Ascending aorta (tissue), 2 donors: ENCODE measurements around the gene BACE1-AS. TPM values are rescaled to one million over a fixed set of nuclear protein-coding genes. Genes with fewer than 3 reads are reported as not detected.
"Not testable (repeated sequence)": the region's sequence is repeated elsewhere in the genome, so short reads cannot be mapped to it uniquely, and the experiment has no call there.

ENCODE experiments used
- DNase-seq, 2 donors: peaks; one replicate each; pipeline ENCODE4 v3.0.0-alpha.2; 2019; ENCODE audit warnings: low spot score in 2 of 2
- H3K27ac ChIP-seq, 2 donors: fragments of 200-600 bp; sonication (generic); one replicate each; pipeline ENCODE4 v1.5.1; 2016 to 2017; ENCODE audit warnings: mild to moderate bottlenecking in 1 of 2
- H3K27me3 ChIP-seq: fragments of 200-600 bp; sonication (generic); one replicate; pipeline ENCODE4 v1.5.1; 2017
- H3K36me3 ChIP-seq, 2 donors: fragments of 200-600 bp; sonication (generic); one replicate each; pipeline ENCODE4 v1.5.1; 2016
- H3K4me1 ChIP-seq, 2 donors: fragments of 200-600 bp; sonication (generic); one replicate each; pipeline ENCODE4 v1.5.1; 2016 to 2017; ENCODE audit warnings: mild to moderate bottlenecking in 1 of 2
- H3K4me3 ChIP-seq, 2 donors: fragments of 200-600 bp; sonication (generic); one replicate each; pipeline ENCODE4 v1.5.1; 2016 to 2017; ENCODE audit warnings: mild to moderate bottlenecking in 1 of 2
- H3K9me3 ChIP-seq, 2 donors: fragments of 200-600 bp; sonication (generic); one replicate each; pipeline ENCODE4 v1.5.1; 2016
- CTCF ChIP-seq, 3 experiments: fragments of 200-600 bp in 2 of 3; fragments of 450-650 bp in 1 of 3; sonication (generic) in 2 of 3; IDR thresholded peaks; one replicate each; pipeline ENCODE4 v1.5.1; 2016 to 2019; ENCODE audit warnings: antibody characterized with exemption in 3 of 3, mild to moderate bottlenecking in 1 of 3, moderate library complexity in 1 of 3
- intact Hi-C: fragments of 100-400 bp; cut with DNase I; formaldehyde crosslinking; loops from one replicate; pipeline ENCODE4 v1.15.1; 2023
- total RNA-seq: library from RNA; depleted of rRNA; stranded (reverse); fragments of >200 nt; gene quantifications from one replicate; pipeline ENCODE4 v1.1.0, GENCODE V29; 2016

Gene BACE1-AS
- total RNA-seq, 1 donor from 2014 or later: 6.8 TPM

DNA sequence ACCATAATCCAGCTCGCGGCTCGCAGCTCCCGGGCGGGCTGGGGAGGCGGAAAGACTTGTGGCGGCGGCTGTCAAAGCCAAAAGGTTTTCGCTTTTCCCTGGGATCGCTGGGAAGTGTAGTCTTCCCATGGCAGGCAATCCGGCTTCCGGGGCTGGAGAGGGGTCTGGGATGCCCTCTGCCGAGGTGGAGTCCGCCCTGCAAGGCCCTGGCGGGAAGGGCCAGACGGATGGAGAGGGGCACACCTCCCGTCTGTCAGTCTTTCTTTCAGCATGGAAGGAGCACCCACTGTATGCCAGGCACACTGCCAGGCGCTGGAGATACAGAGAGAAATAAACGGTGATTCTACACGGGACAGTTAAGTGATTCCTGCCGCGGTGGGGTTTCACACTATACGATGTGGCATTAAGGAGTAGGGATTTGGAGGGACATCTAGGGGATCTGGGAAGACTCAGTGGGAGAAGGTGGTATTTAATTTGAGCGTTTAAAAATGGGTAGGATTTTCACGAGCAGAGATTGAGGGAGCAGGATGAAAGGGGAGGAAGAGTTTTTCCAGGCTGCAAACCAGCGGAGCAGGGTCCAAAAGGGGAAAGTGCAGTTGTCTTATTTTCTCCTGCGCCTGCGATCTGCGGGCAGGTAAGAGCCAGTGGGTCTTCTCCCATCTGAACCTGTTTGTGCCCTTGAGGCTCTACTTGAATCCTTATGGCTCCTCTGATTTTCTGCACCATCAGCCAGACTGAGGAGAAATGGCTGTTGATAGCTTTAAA lies 25.2 kb downstream of the BACE1-AS start, which contains the start of gene BACE1:
Gene BACE1, minus strand, starts transcription at position 60 of the 765 bp plus-strand sequence. CDS start 461 bp downstream, outside the sequence.
- no peaks in the 10 kb centered on the region for H3K36me3 ChIP-seq
- peak within 1 kb of the TSS; percentile 44 to 51 for H3K27ac ChIP-seq
- no peaks in the 10 kb centered on the region for H3K27me3 ChIP-seq
- peak within 1 kb of the TSS; percentile 80 to 95 for H3K4me3 ChIP-seq
- DNase-seq: peak in 1 of 2 donors; percentile 88
- intact Hi-C loops: loop anchor here (10.0 kb wide), 1 partner anchor 142 kb away; the partner anchor contains the start of gene SIDT2
- H3K4me1 ChIP-seq: peaks cover 6 to 15% of the 10 kb centered on the region in 2 donors
- no peaks in the 10 kb centered on the region for H3K9me3 ChIP-seq
- peak in 2 of 3 experiments; percentile 32 to 56 for TF ChIP-seq CTCF (IDR thresholded peaks at IDR 0.05)

GRCh38 chr11:117318738-117319137 lies 27.6 kb downstream of the BACE1-AS start:
- no peaks in the 10 kb centered on the region for H3K27me3 ChIP-seq
- no peaks in the 10 kb centered on the region for H3K9me3 ChIP-seq
- intact Hi-C loops: loop anchor here (10.0 kb wide), 1 partner anchor 144 kb away; the partner anchor contains the start of gene SIDT2
- no peak overlapping the region for H3K4me3 ChIP-seq
- peak overlapping the region in 1 of 2 donors; percentile 45 for H3K27ac ChIP-seq
- no peak for TF ChIP-seq CTCF (IDR thresholded peaks at IDR 0.05)
- H3K4me1 ChIP-seq: peaks cover 6 to 15% of the 10 kb centered on the region in 2 donors
- H3K36me3 ChIP-seq: no peaks in the 10 kb centered on the region
- no peak for DNase-seq

GRCh38 chr11:117319214-117319840 lies 28.2 kb downstream of the BACE1-AS start:
- no peak for DNase-seq
- intact Hi-C loops: loop anchor here (10.0 kb wide), 1 partner anchor 145 kb away; the partner anchor contains the start of gene SIDT2
- peak overlapping the region; percentile 45 to 56 for H3K27ac ChIP-seq
- no peak for TF ChIP-seq CTCF (IDR thresholded peaks at IDR 0.05)
- H3K4me1 ChIP-seq: peaks cover 6 to 14% of the 10 kb centered on the region in 2 donors
- no peaks in the 10 kb centered on the region for H3K36me3 ChIP-seq
- H3K9me3 ChIP-seq: no peaks in the 10 kb centered on the region
- no peak overlapping the region for H3K4me3 ChIP-seq
- H3K27me3 ChIP-seq: no peaks in the 10 kb centered on the region

DNA sequence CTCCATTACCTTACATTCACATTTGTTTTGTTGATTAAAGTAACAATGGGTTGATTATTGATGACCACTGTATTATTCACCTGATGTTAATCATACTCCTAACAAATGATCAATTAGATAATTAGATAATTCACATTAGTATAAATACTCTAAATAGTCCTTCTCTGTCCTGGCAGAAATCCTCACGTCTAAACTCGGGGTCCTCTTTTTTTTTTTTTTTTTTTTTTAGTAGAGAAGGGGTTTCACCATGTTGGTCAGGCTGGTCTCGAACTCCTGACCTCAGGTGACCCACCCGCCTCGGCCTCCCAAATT lies 36.1 kb downstream of the BACE1-AS start:
- not testable (repeated sequence) for H3K36me3 ChIP-seq, DNase-seq, H3K9me3 ChIP-seq, H3K4me1 ChIP-seq, H3K27me3 ChIP-seq
- Histone ChIP-seq H3K4me3 (peak overlapping the region; percentile 82 to 87), H3K27ac (peak overlapping the region; percentile 88 to 89)
- intact Hi-C loops: loop anchor here (5.0 kb wide), 3 partner anchors 180 to 555 kb away; partner anchors contain the start of genes BUD13 and ZPR1

DNA sequence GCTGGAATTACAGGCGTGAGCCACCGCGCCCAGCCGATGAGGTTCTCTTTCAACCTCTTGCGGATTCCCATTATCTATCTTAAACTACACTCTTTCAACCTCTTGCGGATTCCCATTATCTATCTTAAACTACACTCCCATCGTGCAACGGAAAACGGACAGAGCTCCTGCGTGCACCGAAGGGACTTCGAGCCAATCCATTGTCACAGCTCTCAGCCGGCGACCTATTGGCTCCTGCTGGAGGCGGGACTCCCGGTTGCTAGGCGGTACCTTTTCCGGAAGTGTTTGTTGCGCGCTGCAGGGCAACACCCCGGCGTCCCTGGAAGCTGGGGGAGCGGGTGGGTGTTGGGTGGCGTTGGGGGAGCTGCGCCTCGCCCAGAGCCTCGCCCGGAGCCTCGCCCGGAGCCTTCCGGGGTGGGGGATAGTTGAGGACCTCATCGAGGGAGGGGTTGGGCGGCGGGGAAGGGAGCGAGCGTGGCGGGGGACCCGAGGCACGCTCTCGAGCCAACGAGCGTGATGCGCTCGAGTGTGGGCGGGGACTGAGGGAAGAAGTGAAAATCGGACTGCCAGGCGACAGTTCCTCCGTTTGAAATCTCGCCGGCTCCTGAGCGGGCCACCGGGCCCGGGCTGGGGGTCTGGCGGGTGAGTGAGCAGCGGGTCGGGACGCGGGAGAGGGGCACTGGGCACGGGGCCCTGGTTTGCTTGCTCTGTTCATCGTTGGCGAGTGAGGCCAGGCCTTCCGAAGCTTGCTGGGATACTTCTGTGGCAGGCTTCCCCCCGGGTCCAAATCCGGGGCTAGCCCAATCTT lies 36.6 kb downstream of the BACE1-AS start, which contains the start of gene CEP164:
Gene CEP164, plus strand, starts transcription at position 288 of the 808 bp plus-strand sequence. CDS start 10,733 bp downstream, outside the sequence.
- Histone ChIP-seq H3K36me3 (no peaks in the 10 kb centered on the region), H3K27me3 (no peaks in the 10 kb centered on the region), H3K4me1 (peaks cover 0 to 6% of the 10 kb centered on the region in 2 donors), H3K9me3 (no peaks in the 10 kb centered on the region), H3K4me3 (peak within 1 kb of the TSS; percentile 82 to 87), H3K27ac (peak within 1 kb of the TSS; percentile 88 to 89)
- TF ChIP-seq CTCF (IDR thresholded peaks at IDR 0.05): no peak
- intact Hi-C loops: loop anchor here (2.0 to 5.0 kb wide), 4 partner anchors 95 to 555 kb away; partner anchors contain the start of genes BUD13, PCSK7, RNF214 and ZPR1
- DNase-seq: peak; percentile 91 to 98
